Measurements from ENCODE around the gene P2RX1.

P2RX1 gene

GRCh38 chr17:3896108-3896967 lies 19.9 kb downstream of the P2RX1 start:
- Histone ChIP-seq H3F3A (ENCODE audit: insufficient read depth, low read length) (no peaks in the 10 kb centered on the region), H3K27ac (ENCODE audit: low read length) (no peak overlapping the region), H3K9me2 (replicated peaks; ENCODE audit: insufficient read depth, low read length) (no peaks in the 10 kb centered on the region), H3K9ac (ENCODE audit: low read length) (no peak overlapping the region), H3K4me2 (ENCODE audit: low read depth, low read length) (no peak overlapping the region), H3K4me3 (ENCODE audit: low read length) (no peak overlapping the region), H3K36me3 (replicated peaks; ENCODE audit: insufficient read depth, low read length) (no peaks in the 10 kb centered on the region), H3K79me2 (ENCODE audit: low read length) (no peaks in the 10 kb centered on the region), H3K4me1 (ENCODE audit: low read length) (peaks cover 7% of the 10 kb centered on the region), H4K20me1 (ENCODE audit: insufficient read depth, low read length) (no peaks in the 10 kb centered on the region), H2AFZ (ENCODE audit: low read length) (no peak overlapping the region), H3K27me3 (replicated peaks; ENCODE audit: insufficient read depth, low read length) (no peaks in the 10 kb centered on the region; the same call in 1 of the 2 replicates), H3K9me3 (replicated peaks; ENCODE audit: insufficient read depth, low read length) (no peaks in the 10 kb centered on the region)
- TF ChIP-seq CTCF (IDR thresholded peaks at IDR 0.05; ENCODE audit: low read length) (no peak), EZH2 (optimal IDR thresholded peaks at IDR 0.05; ENCODE audit: low read depth, low read length) (no peak), EZH2phosphoT487 (IDR thresholded peaks at IDR 0.05; ENCODE audit: low read length) (no peak)
- no peak for DNase-seq

DNA sequence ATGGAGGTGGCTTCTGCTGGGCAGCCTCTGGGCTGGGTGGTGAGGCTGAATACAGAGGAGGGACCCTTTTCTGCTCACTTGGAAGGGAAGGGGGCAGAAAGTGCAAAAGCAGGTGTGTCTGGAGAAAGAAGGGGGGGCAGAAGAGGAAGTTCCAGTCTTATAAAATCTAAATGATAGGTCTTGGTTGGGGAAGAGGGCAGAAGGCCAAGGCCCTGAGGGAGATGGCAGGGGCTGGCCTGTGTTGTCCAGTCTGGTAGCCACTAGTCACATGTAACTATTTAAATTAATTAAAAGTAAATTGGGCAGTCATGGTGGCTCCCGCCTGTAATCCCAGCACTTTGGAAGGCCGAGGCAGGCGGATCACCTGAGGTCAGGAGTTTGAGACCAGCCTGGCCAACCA lies 20.9 kb downstream of the P2RX1 start:
- Histone ChIP-seq H3K9me3 (replicated peaks; ENCODE audit: insufficient read depth, low read length) (no peaks in the 10 kb centered on the region), H3K79me2 (ENCODE audit: low read length) (no peaks in the 10 kb centered on the region), H3K27me3 (replicated peaks; ENCODE audit: insufficient read depth, low read length) (no peaks in the 10 kb centered on the region; the same call in 1 of the 2 replicates), H3K36me3 (replicated peaks; ENCODE audit: insufficient read depth, low read length) (no peaks in the 10 kb centered on the region), H3K9ac (ENCODE audit: low read length) (no peak overlapping the region), H3K4me1 (ENCODE audit: low read length) (peaks cover 7% of the 10 kb centered on the region), H2AFZ (ENCODE audit: low read length) (no peak overlapping the region), H3F3A (ENCODE audit: insufficient read depth, low read length) (no peaks in the 10 kb centered on the region), H3K9me2 (replicated peaks; ENCODE audit: insufficient read depth, low read length) (no peaks in the 10 kb centered on the region), H3K27ac (ENCODE audit: low read length) (no peak overlapping the region), H4K20me1 (ENCODE audit: insufficient read depth, low read length) (no peaks in the 10 kb centered on the region), H3K4me3 (ENCODE audit: low read length) (no peak overlapping the region), H3K4me2 (ENCODE audit: low read depth, low read length) (no peak overlapping the region)
- no peak for DNase-seq
- TF ChIP-seq CTCF (IDR thresholded peaks at IDR 0.05; ENCODE audit: low read length): no peak
- TF ChIP-seq EZH2phosphoT487 (IDR thresholded peaks at IDR 0.05; ENCODE audit: low read length): no peak

DNA sequence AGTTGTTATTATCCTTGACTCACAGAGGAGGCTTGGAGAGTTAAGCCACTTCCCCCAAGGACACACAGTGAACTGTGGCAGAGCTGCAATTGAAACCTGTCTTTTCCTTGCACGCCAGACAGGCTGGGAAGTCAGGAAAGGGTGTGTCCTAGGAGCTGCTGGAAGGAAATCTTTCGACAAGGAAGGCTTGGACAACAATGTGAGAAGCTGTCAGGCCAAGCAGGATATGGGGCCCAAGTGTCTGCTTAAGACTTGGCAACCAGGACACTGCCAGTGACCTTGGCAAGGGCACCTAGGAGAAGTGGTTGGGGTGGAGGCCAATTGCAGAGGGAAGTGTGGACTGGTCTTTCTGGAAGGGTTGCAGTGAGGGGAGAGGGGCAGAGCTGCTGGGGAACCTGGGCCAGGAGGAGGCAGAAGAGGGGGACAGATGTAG lies 21.3 kb downstream of the P2RX1 start:
- H3K79me2 ChIP-seq (ENCODE audit: low read length): no peaks in the 10 kb centered on the region
- no peaks in the 10 kb centered on the region for H3K9me3 ChIP-seq (replicated peaks; ENCODE audit: insufficient read depth, low read length)
- no peak for DNase-seq
- TF ChIP-seq EZH2phosphoT487 (IDR thresholded peaks at IDR 0.05; ENCODE audit: low read length): no peak
- no peak for TF ChIP-seq EZH2 (optimal IDR thresholded peaks at IDR 0.05; ENCODE audit: low read depth, low read length)
- H3K4me2 ChIP-seq (ENCODE audit: low read depth, low read length): no peak overlapping the region
- no peak overlapping the region for H3K4me3 ChIP-seq (ENCODE audit: low read length)
- H2AFZ ChIP-seq (ENCODE audit: low read length): no peak overlapping the region
- H3K4me1 ChIP-seq (ENCODE audit: low read length): peaks cover 7% of the 10 kb centered on the region
- H3F3A ChIP-seq (ENCODE audit: insufficient read depth, low read length): no peaks in the 10 kb centered on the region
- no peaks in the 10 kb centered on the region for H3K36me3 ChIP-seq (replicated peaks; ENCODE audit: insufficient read depth, low read length)
- no peak overlapping the region for H3K9ac ChIP-seq (ENCODE audit: low read length)
- H3K9me2 ChIP-seq (replicated peaks; ENCODE audit: insufficient read depth, low read length): no peaks in the 10 kb centered on the region
- no peak overlapping the region for H3K27ac ChIP-seq (ENCODE audit: low read length)
- no peaks in the 10 kb centered on the region for H4K20me1 ChIP-seq (ENCODE audit: insufficient read depth, low read length)
- H3K27me3 ChIP-seq (replicated peaks; ENCODE audit: insufficient read depth, low read length): no peaks in the 10 kb centered on the region; the same call in 1 of the 2 replicates

DNA sequence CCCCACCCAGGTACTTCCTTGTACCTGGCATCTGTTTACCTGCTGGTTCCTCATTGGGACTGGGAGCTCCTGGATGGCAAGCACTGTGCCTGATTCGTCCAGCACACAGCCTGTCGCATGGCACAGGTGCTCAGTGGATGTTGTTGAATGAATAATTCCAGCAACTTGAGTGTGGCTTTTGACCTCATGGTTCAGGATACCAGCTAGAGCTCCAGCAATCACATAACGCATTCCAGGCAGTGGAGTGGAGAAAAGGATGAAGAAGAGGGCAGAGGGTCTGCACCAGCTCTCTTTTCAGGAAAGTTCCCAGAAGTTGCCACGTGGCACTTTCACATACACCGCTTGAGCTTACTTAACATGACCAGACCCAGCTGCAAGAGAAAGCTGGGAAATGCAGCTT lies 22.1 kb downstream of the P2RX1 start:
- Histone ChIP-seq H3K9me2 (replicated peaks; ENCODE audit: insufficient read depth, low read length) (no peaks in the 10 kb centered on the region), H3K4me1 (ENCODE audit: low read length) (peaks cover 7% of the 10 kb centered on the region), H3K9ac (ENCODE audit: low read length) (no peak overlapping the region), H3K79me2 (ENCODE audit: low read length) (no peaks in the 10 kb centered on the region), H3F3A (ENCODE audit: insufficient read depth, low read length) (no peaks in the 10 kb centered on the region), H3K9me3 (replicated peaks; ENCODE audit: insufficient read depth, low read length) (no peaks in the 10 kb centered on the region), H3K4me2 (ENCODE audit: low read depth, low read length) (peak overlapping the region; percentile 89; the same call in 1 of the 2 replicates), H3K27me3 (replicated peaks; ENCODE audit: insufficient read depth, low read length) (no peaks in the 10 kb centered on the region; the same call in 1 of the 2 replicates), H3K36me3 (replicated peaks; ENCODE audit: insufficient read depth, low read length) (no peaks in the 10 kb centered on the region), H4K20me1 (ENCODE audit: insufficient read depth, low read length) (no peaks in the 10 kb centered on the region), H3K27ac (ENCODE audit: low read length) (no peak overlapping the region), H2AFZ (ENCODE audit: low read length) (0 out of 2 replicates have a peak overlapping the region, but pooled peaks have one; percentile 91), H3K4me3 (ENCODE audit: low read length) (no peak overlapping the region)
- no peak for TF ChIP-seq CTCF (IDR thresholded peaks at IDR 0.05; ENCODE audit: low read length)
- no peak for DNase-seq

All from MM.1S (cell line).